GM19351 (cell line): ENCODE results near the gene MAPK10.
"Not testable (repeated sequence)": the region's sequence is repeated elsewhere in the genome, so short reads cannot be mapped to it uniquely, and the experiment has no call there.

Source experiments
- ATAC-seq: cut with Tn5 transposase; IDR thresholded peaks from one replicate; pipeline ENCODE4 v1.9.1; 2021; ENCODE audit warnings: mild to moderate bottlenecking, moderate library complexity; ENCODE audit not compliant: unreplicated experiment

Gene MAPK10

GRCh38 chr4:86117705-86118302 lies 242.0 kb downstream of the MAPK10 start:
- no peak for ATAC-seq

DNA sequence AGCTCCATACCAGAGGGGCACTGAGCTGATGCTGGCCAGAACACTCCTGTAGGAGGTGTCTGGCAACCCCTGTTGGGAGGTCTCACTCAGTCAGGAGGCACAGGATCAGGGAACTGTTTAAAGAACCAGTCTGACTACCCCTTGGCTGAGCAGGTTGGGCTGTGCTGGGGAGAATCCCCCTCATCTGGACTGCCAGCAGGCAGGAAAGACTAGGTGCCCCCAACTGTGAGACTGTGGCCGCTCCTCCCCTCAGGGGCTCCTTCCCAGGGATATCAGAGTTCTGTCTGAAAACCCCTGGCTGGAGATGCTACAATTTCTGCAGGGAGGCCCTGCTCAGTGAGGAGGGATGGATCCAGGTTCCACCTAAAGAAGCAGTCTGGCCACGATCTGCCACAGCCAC lies 245.3 kb downstream of the MAPK10 start:
- ATAC-seq: no peak

GRCh38 chr4:86108834-86109233 lies 251.0 kb downstream of the MAPK10 start:
- no peak for ATAC-seq

GRCh38 chr4:86108137-86108536 lies 251.7 kb downstream of the MAPK10 start:
- ATAC-seq: no peak

- ATAC-seq: no peak
Measured at GRCh38 chr4:86107112-86107511, 252.7 kb downstream of the MAPK10 start.

DNA sequence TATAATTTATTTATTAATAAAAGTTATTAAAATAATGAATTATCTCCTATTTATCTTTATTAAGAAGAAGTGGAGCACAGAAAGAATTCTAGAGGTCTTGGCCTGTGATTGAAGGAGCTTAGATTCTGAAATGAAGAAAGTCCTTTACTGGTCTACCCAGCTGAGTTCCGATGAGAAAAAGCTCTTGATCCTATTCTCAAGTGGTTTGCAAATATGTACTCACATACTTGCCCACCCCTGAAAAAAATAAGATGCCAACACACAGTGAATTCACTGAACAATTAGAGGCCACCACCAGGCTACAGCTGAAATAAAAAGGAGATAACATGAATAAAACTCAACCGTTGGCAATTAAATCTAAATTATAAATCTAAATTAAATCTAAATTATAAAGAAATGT lies 253.4 kb downstream of the MAPK10 start:
- no peak for ATAC-seq

GRCh38 chr4:86101841-86102240 lies 258.0 kb downstream of the MAPK10 start:
- no peak for ATAC-seq

DNA sequence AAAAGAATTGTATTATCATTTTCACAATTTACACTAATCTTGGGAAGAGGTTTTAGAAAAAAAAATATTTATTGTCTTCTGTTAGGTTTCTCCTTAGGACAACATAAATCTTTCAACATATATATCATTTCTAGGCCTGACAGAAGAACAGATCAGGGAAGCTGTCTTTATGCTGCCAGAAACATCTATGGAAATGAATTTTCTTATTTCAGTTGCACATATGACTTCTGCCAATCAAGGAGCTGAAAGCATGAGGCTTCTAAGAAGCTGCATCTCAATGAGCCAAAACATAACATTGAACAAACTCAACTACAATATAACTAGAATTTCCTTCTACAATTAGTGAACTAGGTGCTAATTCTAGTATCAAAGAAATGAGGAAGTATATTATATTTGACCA lies 258.4 kb downstream of the MAPK10 start:
- ATAC-seq: no peak

GRCh38 chr4:86100539-86101215 lies 259.2 kb downstream of the MAPK10 start:
- ATAC-seq: no peak

GRCh38 chr4:86099348-86099747 lies 260.5 kb downstream of the MAPK10 start:
- ATAC-seq: no peak

- no peak for ATAC-seq
Measured at GRCh38 chr4:86098691-86099090, 261.2 kb downstream of the MAPK10 start.

DNA sequence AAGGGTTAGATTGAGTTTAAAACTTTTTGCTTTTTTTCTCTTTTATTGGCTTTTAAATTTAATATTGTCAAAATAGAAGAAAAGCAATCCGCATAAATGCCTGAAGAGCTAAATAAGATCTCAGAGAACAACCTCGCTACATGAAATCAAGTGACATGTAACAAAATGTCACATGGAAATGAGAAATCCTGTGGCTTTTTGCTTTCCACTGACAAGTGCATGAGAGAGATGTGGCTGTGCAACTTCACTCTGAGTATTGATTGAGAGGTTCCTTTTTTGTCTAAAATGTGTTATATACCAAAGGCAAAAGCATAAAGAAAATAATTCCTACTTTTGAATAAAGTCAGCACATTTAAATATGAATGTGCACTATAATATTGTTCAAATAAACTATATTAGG lies 263.5 kb downstream of the MAPK10 start:
- ATAC-seq: no peak

- no peak for ATAC-seq
Measured at GRCh38 chr4:86092684-86093083, 267.2 kb downstream of the MAPK10 start.

- no peak for ATAC-seq
Measured at GRCh38 chr4:86091201-86091600, 268.7 kb downstream of the MAPK10 start.

DNA sequence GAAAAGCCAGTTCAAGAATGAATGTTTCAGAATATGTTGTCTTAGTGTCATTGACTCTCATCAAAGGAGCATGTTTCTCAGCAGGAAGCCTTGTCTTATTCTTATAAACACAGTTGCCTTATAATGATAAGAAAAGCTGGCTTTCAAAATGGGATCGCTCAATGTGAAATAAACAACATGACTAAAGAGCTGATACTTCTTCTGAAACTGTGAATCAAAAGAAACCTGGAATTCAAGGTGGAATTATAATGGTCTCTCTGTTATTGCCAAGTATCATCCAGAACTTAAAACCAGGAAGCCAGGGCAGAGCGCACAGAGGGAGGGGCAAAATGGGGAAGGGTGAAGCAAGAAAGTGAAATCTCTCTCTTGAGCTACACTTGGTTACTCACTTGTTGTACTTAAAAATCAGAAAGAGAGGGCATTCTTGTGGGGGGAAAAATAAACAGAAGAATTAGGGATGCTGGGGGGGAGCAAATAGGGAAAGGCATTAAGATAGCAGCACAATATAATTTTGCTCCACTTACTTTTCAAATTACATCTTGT lies 270.0 kb downstream of the MAPK10 start:
- ATAC-seq: no peak

GRCh38 chr4:86089053-86089452 lies 270.8 kb downstream of the MAPK10 start:
- no peak for ATAC-seq

DNA sequence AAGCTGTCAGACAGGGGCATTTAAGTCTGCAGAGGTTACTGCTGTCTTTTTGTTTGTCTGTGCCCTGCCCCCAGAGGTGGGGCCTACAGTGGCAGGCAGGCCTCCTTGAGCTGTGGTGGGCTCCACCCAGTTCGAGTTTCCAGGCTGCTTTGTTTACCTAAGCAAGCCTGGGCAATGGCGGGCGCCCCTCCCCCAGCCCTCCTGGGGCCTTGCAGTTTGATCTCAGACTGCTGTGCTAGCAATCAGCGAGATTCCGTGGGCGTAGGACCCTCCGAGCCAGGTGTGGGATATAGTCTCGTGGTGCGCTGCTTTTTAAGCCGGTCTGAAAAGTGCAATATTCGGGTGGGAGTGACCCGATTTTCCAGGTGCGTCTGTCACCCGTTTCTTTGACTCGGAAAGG lies 284.1 kb downstream of the MAPK10 start:
- ATAC-seq: not testable (repeated sequence)

GRCh38 chr4:86060341-86060740 lies 299.5 kb downstream of the MAPK10 start:
- ATAC-seq: no peak

- ATAC-seq: no peak
Measured at GRCh38 chr4:86058621-86059020, 301.2 kb downstream of the MAPK10 start.

DNA sequence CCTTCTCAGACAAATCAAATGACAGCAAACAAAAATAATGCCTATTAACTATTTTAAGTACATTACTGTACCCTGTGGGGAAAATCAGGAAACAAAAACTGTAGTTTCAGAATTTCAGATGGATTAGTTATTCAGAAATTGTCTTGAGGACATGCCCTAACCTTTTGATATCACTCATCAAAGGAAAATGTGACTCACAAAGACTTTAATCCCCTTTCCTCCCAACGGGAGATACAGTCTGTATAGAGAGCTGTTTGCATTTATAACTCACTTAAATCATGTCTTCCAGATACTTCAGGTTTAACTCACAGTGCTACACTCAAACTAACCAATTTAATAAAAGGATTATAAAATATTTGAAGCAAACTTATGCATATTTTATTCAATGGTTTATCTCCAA lies 304.0 kb downstream of the MAPK10 start:
- no peak for ATAC-seq

DNA sequence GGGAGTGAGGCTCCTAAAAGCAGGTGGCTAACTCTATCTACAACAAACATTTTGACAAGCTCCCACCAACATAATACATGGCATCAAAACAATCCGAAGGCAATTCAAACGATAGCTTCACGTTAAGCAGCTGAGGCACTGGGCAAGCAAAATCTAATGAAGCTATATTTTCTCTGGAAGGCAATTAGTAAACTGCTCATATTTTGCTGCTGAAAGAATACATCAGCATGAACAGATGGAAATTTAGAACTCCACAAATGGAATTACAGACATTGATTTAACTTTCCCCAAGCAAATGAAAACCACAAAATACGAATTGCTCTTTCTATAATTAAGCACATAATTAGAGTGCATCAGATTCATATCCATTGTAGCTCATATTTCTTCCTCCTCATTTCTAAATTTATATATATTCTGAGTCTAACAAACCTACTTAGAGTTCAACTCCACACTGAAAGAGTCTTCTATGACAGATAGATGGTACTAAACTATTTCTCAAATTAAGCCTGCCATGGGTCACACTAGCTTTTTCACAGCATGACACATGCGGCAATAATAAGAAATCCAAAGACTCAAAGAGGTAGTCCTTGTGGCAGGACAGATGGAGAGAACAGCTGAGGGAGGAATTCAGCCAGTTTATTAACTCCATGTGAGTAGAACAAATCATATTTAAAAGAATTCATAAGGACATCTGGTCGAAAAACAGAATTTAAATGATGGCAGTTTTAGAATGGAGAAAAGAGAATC lies 305.4 kb downstream of the MAPK10 start:
- ATAC-seq: no peak

DNA sequence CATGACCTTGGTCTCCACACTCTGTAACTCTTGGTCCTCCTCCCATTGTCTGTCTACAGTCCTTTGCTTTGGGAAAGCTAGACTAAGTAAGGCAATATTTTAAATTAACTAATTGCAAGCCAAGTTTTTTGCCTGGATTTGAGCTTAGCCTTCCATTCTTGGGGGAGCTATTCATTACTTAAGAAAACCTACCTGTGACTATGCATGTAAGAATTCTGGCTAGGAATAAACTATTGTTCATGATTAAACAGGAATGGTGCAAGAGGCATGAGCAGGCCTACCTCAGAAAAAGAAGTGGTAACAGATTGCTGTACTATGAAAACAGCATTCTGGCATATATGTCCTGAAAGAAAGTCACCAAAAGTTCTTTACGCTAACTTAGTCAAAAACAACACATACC lies 309.4 kb downstream of the MAPK10 start:
- no peak for ATAC-seq
